ENCODE data around the gene CRYBG2. TPM values are rescaled to one million over a fixed set of nuclear protein-coding genes. Genes with fewer than 3 reads are reported as not detected.
A peak's percentile ranks its signal among the peaks of the same experiment; 100 is the strongest.

CRYBG2 gene
- total RNA-seq, 1 donor from 2014 or later, result 2.8 TPM

GRCh38 chr1:26349877-26350244 is 4.1 kb downstream of the CRYBG2 start:
- DNase-seq (ENCODE audit: low read depth), result no peak
- TF ChIP-seq, protein P1, sequence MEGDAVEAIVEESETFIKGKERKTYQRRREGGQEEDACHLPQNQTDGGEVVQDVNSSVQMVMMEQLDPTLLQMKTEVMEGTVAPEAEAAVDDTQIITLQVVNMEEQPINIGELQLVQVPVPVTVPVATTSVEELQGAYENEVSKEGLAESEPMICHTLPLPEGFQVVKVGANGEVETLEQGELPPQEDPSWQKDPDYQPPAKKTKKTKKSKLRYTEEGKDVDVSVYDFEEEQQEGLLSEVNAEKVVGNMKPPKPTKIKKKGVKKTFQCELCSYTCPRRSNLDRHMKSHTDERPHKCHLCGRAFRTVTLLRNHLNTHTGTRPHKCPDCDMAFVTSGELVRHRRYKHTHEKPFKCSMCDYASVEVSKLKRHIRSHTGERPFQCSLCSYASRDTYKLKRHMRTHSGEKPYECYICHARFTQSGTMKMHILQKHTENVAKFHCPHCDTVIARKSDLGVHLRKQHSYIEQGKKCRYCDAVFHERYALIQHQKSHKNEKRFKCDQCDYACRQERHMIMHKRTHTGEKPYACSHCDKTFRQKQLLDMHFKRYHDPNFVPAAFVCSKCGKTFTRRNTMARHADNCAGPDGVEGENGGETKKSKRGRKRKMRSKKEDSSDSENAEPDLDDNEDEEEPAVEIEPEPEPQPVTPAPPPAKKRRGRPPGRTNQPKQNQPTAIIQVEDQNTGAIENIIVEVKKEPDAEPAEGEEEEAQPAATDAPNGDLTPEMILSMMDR (conservative IDR thresholded peaks at IDR 0.05; ENCODE audit: low read depth, low read length), result no peak

DNA sequence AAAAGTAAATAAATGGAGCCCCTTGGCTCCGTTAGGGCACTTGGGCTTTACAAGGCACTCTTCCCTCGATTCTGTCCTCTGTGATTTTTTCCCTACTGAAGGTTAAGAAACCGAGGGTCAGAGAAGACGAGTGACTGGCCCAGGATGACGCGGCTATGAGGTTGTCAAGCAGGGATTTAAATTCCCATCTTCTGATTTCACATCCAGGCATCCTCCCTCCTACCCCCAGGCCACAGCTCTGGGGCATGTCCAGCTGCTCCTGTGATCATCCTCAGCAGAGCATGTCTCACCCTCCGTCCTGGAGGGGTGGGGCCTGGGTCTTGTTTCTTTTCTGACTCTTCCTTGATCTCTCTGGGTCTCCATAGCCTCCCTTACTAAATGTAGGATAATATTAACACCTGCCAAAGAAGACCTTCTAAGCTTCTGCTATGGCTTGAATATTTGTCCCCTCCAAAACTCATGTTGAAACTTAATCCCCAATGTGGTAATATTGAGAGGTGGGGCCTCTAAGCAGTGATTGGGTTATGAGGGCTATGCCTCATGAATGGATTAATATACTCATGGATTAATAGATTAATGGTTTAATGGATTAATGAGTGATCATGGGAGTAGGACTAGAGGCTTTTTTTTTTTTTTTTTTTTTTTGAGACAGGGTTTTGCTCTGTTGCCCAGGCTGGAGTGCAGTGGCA is 4.6 kb downstream of the CRYBG2 start:
- H3K4me3 ChIP-seq (ENCODE audit: low read depth, low read length), result no peak overlapping the region
- peak; percentile 59 for DNase-seq (ENCODE audit: low read depth)
- TF ChIP-seq, protein P1 (conservative IDR thresholded peaks at IDR 0.05; ENCODE audit: low read depth, low read length), result no peak

More at GRCh38 chr1:26349877-26350244, 4.1 kb downstream of the CRYBG2 start:
- H3K4me3 ChIP-seq (ENCODE audit: low read depth, low read length), result no peak overlapping the region

DNA sequence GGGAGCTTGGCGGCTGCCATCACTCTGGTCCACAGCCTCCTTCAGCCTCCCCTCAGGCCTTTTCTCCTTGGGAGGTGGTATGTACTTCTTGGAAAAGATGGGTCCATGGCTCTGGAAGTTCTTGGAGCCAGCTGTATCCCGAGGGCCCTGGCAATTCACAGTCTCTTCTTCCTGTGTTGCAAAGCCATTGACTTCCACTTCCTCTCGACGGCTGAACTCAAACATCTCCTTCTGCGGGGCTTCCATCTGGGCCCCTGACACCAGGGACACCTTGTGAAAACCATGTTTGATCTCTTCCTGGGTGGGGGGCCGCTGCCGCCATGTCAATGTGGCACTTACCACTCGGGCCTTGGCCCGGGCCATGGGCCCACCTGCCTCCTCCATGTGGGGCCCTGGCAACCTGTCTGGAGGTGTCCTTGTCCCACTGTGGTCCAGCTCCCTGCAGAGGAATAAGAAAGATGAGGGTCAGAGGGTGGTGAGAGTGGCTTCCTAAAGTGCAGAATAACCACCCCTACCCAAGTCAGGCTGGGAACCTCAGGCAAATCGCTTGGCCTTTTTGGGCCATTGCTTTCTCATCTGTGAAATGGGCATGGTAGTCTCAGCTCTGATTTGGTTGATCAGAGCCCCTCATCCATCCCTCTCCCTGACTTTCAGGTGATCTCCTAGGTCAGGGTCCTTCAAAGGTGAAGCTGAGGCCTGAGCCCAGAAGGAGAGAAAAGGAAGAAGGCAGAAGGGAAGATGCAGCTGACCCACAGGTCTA is 7.5 kb downstream of the CRYBG2 start:
- no peak overlapping the region for H3K4me3 ChIP-seq (ENCODE audit: low read depth, low read length)
- DNase-seq (ENCODE audit: low read depth), result no peak
- TF ChIP-seq, protein P1 (conservative IDR thresholded peaks at IDR 0.05; ENCODE audit: low read depth, low read length), result no peak

- no peak for DNase-seq (ENCODE audit: low read depth)
- H3K4me3 ChIP-seq (ENCODE audit: low read depth, low read length), result no peak overlapping the region
- TF ChIP-seq, protein P1 (conservative IDR thresholded peaks at IDR 0.05; ENCODE audit: low read depth, low read length), result no peak
Measured at GRCh38 chr1:26345718-26346117, 8.2 kb downstream of the CRYBG2 start.

DNA sequence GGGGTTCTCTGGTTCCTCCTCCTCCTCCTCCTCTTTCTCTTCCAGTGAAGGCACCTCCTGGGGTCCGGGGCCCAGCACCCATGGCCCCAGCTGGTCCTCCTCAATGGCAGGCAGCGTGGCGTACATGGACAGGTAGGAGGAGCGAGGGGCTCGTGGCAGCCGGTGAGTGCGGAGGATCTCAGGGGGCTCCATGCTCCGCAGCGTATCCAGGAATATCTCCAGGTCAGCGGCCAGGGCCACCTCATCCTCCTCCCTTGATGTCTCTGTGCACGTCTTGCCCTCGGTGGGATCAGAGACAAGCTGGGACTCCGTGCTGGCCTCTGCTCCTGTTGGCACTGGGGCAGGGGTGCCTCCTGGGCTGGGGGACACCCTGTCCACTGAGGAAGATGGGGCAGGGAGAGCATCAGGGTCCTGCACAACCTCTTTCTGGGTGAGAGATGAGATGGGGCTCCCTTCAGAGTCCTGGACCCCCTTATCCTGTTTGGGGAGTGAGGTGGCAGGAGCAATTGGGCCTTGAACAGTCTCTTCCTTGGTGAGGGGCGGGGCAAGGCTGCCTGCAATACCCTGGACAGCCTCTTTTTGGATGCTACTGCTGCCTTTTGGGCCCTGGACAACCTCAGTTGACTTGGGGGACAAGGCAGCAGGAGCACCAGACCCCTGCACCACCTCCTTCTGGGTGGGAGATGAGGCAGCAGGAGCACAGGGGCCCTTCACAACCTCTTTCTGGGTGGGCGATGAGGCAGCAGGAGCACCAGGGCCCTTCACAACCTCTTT is 9.6 kb downstream of the CRYBG2 start:
- H3K4me3 ChIP-seq (ENCODE audit: low read depth, low read length), result no peak overlapping the region
- TF ChIP-seq, protein P1 (conservative IDR thresholded peaks at IDR 0.05; ENCODE audit: low read depth, low read length), result no peak
- DNase-seq (ENCODE audit: low read depth), result no peak

DNA sequence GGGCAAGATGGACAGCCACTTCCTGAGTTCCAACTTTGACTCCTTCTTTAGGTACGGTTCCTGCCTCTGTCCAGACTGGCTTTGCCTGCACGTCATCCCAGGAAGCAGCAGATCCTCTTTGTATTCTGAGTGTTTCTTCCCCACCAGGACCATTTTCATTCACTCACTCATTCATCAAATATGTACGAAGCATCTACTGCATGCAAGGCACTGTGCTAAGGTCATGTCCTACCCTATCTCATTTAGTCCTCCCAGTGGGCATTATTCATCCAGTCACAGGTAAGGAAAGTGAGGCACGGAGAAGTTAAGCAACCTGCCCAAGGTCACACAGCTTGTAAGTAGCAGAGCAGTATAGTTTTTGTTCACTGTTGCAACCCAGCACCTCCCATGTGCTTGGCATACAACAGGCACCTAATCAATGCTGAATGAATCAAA is 13.9 kb downstream of the CRYBG2 start:
- no peak overlapping the region for H3K4me3 ChIP-seq (ENCODE audit: low read depth, low read length)
- TF ChIP-seq, protein P1 (conservative IDR thresholded peaks at IDR 0.05; ENCODE audit: low read depth, low read length), result no peak
- DNase-seq (ENCODE audit: low read depth), result no peak
